ENCODE results near the gene VASP.

The VASP gene

DNA sequence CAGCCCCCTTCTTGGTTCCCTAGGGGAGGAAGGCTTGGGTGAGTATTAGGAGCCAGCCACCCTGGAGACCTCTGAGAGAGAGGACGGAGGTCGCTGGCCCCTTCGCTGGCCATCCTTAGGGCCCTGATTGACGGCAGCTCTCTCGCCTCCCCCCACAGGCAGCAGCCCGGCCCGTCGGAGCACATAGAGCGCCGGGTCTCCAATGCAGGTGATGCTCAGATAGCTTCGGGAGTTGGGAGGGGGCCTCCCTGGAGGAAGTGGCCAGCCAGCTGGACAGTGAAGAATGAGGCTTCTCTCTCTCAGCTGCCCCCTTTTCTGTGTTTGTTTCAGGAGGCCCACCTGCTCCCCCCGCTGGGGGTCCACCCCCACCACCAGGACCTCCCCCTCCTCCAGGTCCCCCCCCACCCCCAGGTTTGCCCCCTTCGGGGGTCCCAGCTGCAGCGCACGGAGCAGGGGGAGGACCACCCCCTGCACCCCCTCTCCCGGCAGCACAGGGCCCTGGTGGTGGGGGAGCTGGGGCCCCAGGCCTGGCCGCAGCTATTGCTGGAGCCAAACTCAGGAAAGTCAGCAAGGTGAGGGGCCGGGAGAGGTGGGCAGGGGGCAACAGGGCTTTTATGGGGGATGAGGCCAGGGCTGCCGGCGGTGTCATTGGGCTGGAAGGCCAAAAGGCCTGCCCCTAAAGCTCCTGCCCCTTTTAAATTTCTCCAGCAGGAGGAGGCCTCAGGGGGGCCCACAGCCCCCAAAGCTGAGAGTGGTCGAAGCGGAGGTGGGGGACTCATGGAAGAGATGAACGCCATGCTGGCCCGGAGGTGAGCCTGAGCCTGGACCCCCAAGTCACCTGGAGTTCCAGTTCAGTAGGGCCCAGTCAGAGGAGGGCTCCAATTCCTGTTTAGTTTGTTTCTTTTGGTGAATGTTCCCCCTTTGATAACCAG, 15.0 kb downstream of the VASP start:
- H3K4me1 Mint-ChIP-seq (ENCODE audit: low read depth) = peaks cover 75% of the 10 kb centered on the region
- intact Hi-C loops (cut with micrococcal nuclease) = loop anchor here (2.0 to 10.0 kb wide), 3 partner anchors 13 to 123 kb away; no protein-coding TSS in a partner anchor
- H3K4me3 Mint-ChIP-seq = no peak overlapping the region
- peaks cover 100% of the 10 kb centered on the region for H3K36me3 Mint-ChIP-seq (ENCODE audit: low read depth)
- H3K9me3 Mint-ChIP-seq = no peaks in the 10 kb centered on the region
- peak overlapping the region; percentile 63 for H3K27ac Mint-ChIP-seq
- H3K27me3 Mint-ChIP-seq = no peaks in the 10 kb centered on the region

DNA sequence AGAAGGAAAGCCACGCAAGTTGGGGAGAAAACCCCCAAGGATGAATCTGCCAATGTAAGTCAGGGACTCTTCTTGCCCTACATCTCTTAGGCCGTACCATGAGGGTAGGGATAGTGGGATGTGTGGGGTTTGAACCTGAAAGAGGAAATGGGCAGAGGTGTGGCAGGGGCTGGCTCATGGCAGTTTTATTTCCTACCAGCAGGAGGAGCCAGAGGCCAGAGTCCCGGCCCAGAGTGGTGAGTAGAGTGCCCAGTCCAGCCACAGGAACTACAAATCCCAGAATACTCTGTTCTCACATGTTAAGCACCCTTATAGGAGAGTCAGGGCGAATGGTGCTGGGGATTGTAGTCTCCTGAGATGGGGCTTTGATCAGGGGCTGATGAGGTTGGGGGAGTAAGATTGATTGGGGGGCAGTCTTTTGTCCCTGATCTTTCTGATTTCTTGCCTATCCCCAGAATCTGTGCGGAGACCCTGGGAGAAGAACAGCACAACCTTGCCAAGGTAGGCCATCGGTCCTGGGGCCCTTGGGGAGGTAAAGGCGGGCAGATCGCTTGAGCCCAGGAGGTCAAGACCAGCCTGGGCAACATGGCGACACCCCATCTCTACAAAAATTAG, 16.5 kb downstream of the VASP start:
- peaks cover 76% of the 10 kb centered on the region for H3K4me1 Mint-ChIP-seq (ENCODE audit: low read depth)
- H3K27ac Mint-ChIP-seq = peak overlapping the region; percentile 47
- intact Hi-C loops (cut with micrococcal nuclease) = loop anchor here (1.0 to 10.0 kb wide), 4 partner anchors 8 to 121 kb away; no protein-coding TSS in a partner anchor
- H3K4me3 Mint-ChIP-seq = no peak overlapping the region
- peaks cover 8% of the 10 kb centered on the region for H3K27me3 Mint-ChIP-seq
- peaks cover 99% of the 10 kb centered on the region for H3K36me3 Mint-ChIP-seq (ENCODE audit: low read depth)
- no peaks in the 10 kb centered on the region for H3K9me3 Mint-ChIP-seq

DNA sequence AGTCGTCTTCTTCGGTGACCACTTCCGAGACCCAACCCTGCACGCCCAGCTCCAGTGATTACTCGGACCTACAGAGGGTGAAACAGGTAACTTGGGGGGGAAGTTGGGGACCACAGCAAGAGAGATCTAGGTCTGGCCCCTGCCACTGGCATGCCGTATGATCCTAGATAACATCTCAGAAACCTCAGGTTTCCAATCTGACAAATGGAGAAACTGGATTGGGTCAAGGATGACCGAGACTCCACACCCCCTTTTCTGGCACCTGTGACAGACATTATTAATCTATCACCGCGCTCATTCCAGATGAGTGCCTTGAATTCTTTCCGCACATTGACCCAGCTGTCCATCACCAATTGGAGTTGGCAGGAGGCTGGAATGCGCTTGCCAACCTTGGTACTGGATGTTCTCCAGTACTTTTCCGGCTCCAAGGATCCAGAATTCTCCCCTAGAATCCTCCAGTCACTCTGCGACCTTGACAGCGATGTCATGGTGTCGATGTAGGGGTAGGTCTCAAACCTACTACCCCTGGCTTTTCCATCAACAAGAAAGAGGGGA, 17.4 kb downstream of the VASP start:
- H3K4me3 Mint-ChIP-seq = no peak overlapping the region
- no peak overlapping the region for H3K27ac Mint-ChIP-seq
- intact Hi-C loops (cut with micrococcal nuclease) = loop anchor here (5.0 to 10.0 kb wide), 2 partner anchors 33 to 120 kb away; no protein-coding TSS in a partner anchor

DNA sequence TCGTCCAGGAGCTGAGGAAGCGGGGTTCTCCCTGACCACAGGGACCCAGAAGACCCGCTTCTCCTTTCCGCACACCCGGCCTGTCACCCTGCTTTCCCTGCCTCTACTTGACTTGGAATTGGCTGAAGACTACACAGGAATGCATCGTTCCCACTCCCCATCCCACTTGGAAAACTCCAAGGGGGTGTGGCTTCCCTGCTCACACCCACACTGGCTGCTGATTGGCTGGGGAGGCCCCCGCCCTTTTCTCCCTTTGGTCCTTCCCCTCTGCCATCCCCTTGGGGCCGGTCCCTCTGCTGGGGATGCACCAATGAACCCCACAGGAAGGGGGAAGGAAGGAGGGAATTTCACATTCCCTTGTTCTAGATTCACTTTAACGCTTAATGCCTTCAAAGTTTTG, 18.9 kb downstream of the VASP start:
- peaks cover 67% of the 10 kb centered on the region for H3K4me1 Mint-ChIP-seq (ENCODE audit: low read depth)
- peaks cover 8% of the 10 kb centered on the region for H3K27me3 Mint-ChIP-seq
- no peak overlapping the region for H3K4me3 Mint-ChIP-seq
- H3K36me3 Mint-ChIP-seq (ENCODE audit: low read depth) = peaks cover 75% of the 10 kb centered on the region
- no peak overlapping the region for H3K27ac Mint-ChIP-seq
- intact Hi-C loops (cut with micrococcal nuclease) = loop anchor here (10.0 kb wide), 1 partner anchor 119 kb away; no protein-coding TSS in a partner anchor
- no peaks in the 10 kb centered on the region for H3K9me3 Mint-ChIP-seq

More for the DNA sequence above, 17.4 kb downstream of the VASP start:
- Mint-ChIP-seq H3K4me1 (ENCODE audit: low read depth) (peaks cover 81% of the 10 kb centered on the region), H3K9me3 (no peaks in the 10 kb centered on the region), H3K27me3 (peaks cover 8% of the 10 kb centered on the region), H3K36me3 (ENCODE audit: low read depth) (peaks cover 90% of the 10 kb centered on the region)

DNA sequence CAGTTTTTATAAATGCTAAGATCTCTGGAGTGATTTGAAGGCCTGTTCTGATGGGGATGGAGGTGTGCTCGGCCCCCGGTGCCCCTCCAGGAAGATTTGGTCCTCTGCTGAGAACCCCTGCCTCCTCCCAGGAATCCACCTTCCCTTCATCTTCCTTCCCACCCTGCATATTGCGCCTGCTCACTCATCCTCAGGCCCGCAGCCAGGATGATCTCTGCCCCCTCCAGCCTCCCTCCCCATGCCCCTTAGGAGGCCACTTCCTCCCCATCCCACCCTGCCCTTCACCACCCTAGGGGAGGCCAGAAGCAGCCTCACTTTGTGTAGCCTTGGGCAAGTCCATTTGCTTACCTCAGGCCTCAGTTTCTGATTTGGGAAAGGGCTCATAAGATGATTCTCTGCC, 19.7 kb downstream of the VASP start:
- H3K36me3 Mint-ChIP-seq (ENCODE audit: low read depth) = peaks cover 67% of the 10 kb centered on the region
- H3K4me1 Mint-ChIP-seq (ENCODE audit: low read depth) = peaks cover 58% of the 10 kb centered on the region
- H3K27ac Mint-ChIP-seq = no peak overlapping the region

DNA sequence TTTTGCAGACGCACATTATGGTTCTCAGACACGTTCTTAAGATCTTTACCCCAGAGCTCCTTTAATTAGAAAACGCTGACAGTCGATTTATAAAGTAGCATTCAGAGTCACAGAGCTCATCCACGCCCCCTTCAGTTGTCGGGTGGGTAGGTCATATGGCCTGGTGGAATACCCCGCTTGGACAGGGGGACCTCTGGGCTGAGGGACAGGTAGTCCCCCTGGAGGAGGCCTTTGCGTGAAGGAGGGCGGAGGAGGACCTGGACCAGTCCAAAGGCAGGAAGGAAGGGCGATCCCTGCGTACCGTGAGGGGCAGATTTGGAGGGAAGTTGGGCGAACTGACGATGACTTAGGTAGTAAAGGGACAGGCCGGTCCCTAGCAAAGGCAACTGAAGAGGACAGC, 20.5 kb downstream of the VASP start:
- peaks cover 9% of the 10 kb centered on the region for H3K9me3 Mint-ChIP-seq
- intact Hi-C loops (cut with micrococcal nuclease) = loop anchor here (10.0 kb wide), 1 partner anchor 117 kb away; no protein-coding TSS in a partner anchor
- peaks cover 8% of the 10 kb centered on the region for H3K27me3 Mint-ChIP-seq
- peaks cover 59% of the 10 kb centered on the region for H3K36me3 Mint-ChIP-seq (ENCODE audit: low read depth)
- peaks cover 51% of the 10 kb centered on the region for H3K4me1 Mint-ChIP-seq (ENCODE audit: low read depth)
- no peak overlapping the region for H3K4me3 Mint-ChIP-seq
- peak overlapping the region; percentile 4 for H3K27ac Mint-ChIP-seq

More for the DNA sequence above, 19.7 kb downstream of the VASP start:
- peaks cover 8% of the 10 kb centered on the region for H3K9me3 Mint-ChIP-seq
- H3K4me3 Mint-ChIP-seq = no peak overlapping the region
- H3K27me3 Mint-ChIP-seq = peaks cover 8% of the 10 kb centered on the region
- intact Hi-C loops (cut with micrococcal nuclease) = loop anchor here (10.0 kb wide), 1 partner anchor 118 kb away; no protein-coding TSS in a partner anchor

DNA sequence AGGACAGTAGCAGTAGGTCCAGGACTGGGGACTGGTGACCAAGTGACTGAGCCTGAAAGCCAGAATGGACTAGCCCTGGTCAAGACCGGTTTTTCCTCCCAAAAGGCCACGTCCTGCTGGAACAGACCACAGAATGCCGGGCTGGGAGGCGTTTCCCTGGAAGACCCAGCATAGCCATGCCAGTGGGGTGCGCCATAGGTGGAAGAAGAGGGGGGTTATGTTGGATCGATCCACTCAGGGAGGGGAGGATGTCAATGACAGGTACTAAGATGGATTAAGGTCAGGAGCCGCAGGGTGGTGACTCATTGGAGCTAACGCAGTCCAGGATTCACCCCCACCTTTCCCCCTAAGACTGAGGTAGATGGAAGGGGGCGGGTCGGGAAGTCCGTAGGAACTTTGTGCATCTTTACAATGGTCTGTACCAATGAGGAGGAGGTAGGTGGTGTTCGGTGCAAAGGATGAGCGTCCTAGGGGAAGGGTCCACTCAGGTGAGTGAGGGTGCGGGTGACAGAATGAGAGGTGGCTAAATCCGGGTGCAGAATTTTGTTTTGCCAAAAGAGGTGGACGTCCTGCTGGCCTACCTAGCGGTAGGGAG, 21.0 kb downstream of the VASP start:
- Mint-ChIP-seq H3K27ac (peak overlapping the region; percentile 4), H3K9me3 (peaks cover 9% of the 10 kb centered on the region), H3K36me3 (ENCODE audit: low read depth) (peaks cover 54% of the 10 kb centered on the region), H3K4me1 (ENCODE audit: low read depth) (peaks cover 50% of the 10 kb centered on the region), H3K27me3 (peaks cover 8% of the 10 kb centered on the region), H3K4me3 (no peak overlapping the region)
- intact Hi-C loops (cut with micrococcal nuclease) = loop anchor here (10.0 kb wide), 1 partner anchor 117 kb away; no protein-coding TSS in a partner anchor

DNA sequence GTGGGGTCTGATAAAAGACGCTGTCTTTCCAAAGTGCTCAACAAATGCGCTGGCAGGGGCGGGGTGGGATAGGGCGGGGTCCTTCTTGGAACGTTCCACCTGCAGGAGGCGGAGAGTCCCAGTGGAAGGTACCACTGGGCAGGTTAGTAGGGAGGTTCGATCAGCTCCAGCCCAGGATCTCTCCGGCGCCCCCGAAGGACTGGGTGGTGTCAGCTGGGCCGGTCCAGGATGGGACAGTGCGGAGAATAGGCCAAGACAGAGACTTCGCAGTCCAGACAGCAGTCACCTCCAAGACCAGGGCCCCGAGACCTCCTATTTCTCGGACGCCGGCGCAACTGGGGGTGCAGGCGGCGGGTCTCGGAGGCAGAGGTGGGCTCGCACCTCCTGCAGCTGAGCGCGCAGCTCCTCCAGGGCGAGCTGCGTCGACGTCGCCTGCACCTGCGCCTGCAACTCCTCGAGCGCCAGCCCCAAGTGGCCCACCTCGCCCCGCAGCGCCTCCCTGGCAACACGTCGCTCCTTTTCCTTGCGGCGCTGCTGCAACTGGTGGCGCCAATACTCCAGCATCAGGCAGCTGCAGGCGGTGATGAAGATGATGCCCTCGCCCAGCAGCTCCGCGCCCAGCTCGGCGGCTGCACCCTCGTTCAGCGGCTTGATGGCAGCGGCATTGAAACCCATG, 21.6 kb downstream of the VASP start:
- Mint-ChIP-seq H3K4me3 (no peak overlapping the region), H3K36me3 (ENCODE audit: low read depth) (peaks cover 48% of the 10 kb centered on the region)
- intact Hi-C loops (cut with micrococcal nuclease) = loop anchor here (10.0 kb wide), 1 partner anchor 116 kb away; no protein-coding TSS in a partner anchor

DNA sequence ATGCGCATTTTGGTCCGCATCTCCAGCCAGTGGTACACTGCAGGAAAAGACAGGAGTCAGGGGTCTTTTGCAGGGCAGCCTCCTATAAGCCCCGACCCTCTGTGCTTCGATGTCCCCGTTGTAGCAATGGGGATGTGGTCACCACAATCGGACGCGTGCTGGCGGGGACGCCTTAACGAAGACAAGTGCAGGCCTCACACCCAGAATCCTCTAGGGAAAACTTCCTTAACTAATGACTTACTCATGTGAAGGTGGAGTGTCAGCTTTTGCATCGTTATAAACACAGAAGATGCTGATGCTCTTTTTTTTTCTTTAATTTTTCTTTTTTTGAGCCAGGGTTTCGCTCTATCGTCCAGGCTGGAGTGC, 22.1 kb downstream of the VASP start:
- Mint-ChIP-seq H3K27ac (no peak overlapping the region), H3K4me1 (ENCODE audit: low read depth) (peaks cover 38% of the 10 kb centered on the region), H3K9me3 (peaks cover 9% of the 10 kb centered on the region), H3K27me3 (peaks cover 8% of the 10 kb centered on the region), H3K4me3 (no peak overlapping the region), H3K36me3 (ENCODE audit: low read depth) (peaks cover 43% of the 10 kb centered on the region)
- intact Hi-C loops (cut with micrococcal nuclease) = loop anchor here (10.0 kb wide), 1 partner anchor 115 kb away; no protein-coding TSS in a partner anchor

More for the DNA sequence above, 21.6 kb downstream of the VASP start:
- Mint-ChIP-seq H3K4me1 (ENCODE audit: low read depth) (peaks cover 43% of the 10 kb centered on the region), H3K27me3 (peaks cover 8% of the 10 kb centered on the region), H3K9me3 (peaks cover 9% of the 10 kb centered on the region), H3K27ac (no peak overlapping the region)

DNA sequence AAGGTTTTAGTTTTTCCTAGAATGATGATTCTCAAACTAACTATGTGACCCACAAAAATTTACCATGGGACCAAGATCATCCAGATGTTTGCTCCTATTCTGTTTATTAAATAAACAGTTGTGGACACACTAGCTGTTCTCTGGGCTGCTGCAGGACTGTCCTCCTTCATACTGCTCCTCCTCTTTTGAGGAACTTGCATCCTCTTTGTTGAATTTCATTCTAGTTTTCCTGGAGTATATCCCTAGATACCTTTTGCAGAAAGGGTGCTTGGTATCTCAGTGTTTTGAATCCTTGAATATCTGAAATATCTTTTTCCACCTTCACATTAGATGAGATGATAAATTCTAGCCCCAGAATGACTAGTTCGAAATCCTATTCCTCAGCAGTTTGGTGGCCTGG, 24.1 kb downstream of the VASP start:
- H3K4me3 Mint-ChIP-seq = no peak overlapping the region
- peaks cover 9% of the 10 kb centered on the region for H3K9me3 Mint-ChIP-seq
- intact Hi-C loops (cut with micrococcal nuclease) = no loop called here
- no peak overlapping the region for H3K27ac Mint-ChIP-seq
- peaks cover 8% of the 10 kb centered on the region for H3K27me3 Mint-ChIP-seq
- H3K36me3 Mint-ChIP-seq (ENCODE audit: low read depth) = peaks cover 23% of the 10 kb centered on the region
- peaks cover 26% of the 10 kb centered on the region for H3K4me1 Mint-ChIP-seq (ENCODE audit: low read depth)

DNA sequence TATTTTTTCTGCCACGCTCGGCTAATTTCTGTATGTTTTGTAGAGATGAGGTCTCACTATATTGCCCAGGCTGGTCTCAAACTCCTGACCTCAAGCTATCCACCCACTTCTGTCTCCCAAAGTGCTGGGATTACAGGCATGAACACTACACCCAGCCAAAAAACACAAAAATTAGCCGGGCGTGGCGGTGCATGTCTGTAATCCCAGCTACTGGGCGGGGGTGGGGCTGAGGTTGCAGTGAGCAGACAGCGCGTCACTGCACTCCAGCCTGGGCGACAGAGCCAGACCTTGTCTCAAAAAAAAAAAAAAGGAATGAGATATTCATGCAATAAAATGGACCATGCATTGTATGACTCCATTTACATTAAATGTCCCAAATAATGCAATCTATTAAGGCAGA, 32.2 kb downstream of the VASP start:
- Mint-ChIP-seq H3K9me3 (peaks cover 10% of the 10 kb centered on the region), H3K4me3 (no peak overlapping the region), H3K27me3 (no peaks in the 10 kb centered on the region), H3K36me3 (ENCODE audit: low read depth) (peaks cover 13% of the 10 kb centered on the region), H3K4me1 (ENCODE audit: low read depth) (no peaks in the 10 kb centered on the region), H3K27ac (no peak overlapping the region)
- intact Hi-C loops (cut with micrococcal nuclease) = no loop called here

DNA sequence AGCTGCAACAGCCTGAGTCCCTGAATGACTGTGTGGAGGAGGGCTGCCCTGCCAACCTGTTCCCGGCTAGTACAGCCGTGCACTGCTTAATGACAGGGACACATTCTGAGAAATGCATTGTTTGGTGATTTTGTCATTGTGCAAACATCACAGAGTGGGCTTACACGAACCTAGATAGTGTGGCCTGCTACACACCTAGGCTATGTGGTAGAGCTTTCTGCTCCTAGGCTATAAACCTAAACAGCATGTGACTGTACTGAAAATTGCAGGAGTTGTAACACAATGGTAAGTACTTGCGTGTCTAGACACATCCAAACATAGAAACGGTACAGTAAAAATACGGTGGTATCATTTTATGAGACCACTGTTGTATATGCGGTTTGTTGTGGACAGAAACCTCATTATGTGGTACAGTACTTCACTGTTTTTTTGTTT, 35.0 kb downstream of the VASP start:
- no peak overlapping the region for H3K27ac Mint-ChIP-seq
- peaks cover 13% of the 10 kb centered on the region for H3K36me3 Mint-ChIP-seq (ENCODE audit: low read depth)
- H3K4me1 Mint-ChIP-seq (ENCODE audit: low read depth) = peaks cover 7% of the 10 kb centered on the region

DNA sequence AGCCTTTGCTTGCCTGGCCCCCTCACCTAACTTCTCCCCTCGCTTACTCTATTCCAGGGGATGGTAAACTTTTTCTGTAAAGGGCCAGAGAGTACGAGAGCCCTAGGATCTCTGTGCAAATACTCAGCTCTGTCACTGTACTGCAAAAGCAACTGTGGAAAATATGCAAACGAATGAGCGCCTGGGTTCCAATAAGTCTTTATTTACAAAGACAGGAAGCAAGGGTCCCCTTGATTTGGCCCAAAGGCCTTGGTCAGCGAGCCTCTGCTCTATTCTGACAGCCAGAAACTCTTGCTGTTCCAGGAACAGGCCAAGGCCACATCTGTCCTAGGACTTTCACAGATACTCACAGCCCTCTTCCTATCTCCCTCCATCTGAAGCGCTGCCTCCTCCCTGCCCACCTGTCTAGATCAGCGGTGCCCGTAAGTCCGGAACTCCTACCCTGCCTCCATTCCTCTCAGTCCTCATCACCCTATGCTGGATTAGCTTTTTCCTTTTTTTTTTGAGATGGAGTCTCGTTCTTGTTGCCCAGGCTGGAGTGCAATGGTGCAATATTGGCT, 40.0 kb downstream of the VASP start:
- H3K27me3 Mint-ChIP-seq = peaks cover 2% of the 10 kb centered on the region
- H3K4me3 Mint-ChIP-seq = no peak overlapping the region
- intact Hi-C loops (cut with micrococcal nuclease) = no loop called here
- H3K4me1 Mint-ChIP-seq (ENCODE audit: low read depth) = peaks cover 40% of the 10 kb centered on the region
- H3K27ac Mint-ChIP-seq = no peak overlapping the region
- H3K9me3 Mint-ChIP-seq = no peaks in the 10 kb centered on the region
- H3K36me3 Mint-ChIP-seq (ENCODE audit: low read depth) = peaks cover 18% of the 10 kb centered on the region

More for the DNA sequence above, 35.0 kb downstream of the VASP start:
- Mint-ChIP-seq H3K9me3 (peaks cover 10% of the 10 kb centered on the region), H3K4me3 (no peak overlapping the region), H3K27me3 (no peaks in the 10 kb centered on the region)
- intact Hi-C loops (cut with micrococcal nuclease) = no loop called here
